ENCODE measurements around the gene TOP3B. TPM values are rescaled to one million over a fixed set of nuclear protein-coding genes. Genes with fewer than 3 reads are reported as not detected.

TOP3B gene
- total RNA-seq, 1 experiment from 2014 or later = 29.1 TPM

DNA sequence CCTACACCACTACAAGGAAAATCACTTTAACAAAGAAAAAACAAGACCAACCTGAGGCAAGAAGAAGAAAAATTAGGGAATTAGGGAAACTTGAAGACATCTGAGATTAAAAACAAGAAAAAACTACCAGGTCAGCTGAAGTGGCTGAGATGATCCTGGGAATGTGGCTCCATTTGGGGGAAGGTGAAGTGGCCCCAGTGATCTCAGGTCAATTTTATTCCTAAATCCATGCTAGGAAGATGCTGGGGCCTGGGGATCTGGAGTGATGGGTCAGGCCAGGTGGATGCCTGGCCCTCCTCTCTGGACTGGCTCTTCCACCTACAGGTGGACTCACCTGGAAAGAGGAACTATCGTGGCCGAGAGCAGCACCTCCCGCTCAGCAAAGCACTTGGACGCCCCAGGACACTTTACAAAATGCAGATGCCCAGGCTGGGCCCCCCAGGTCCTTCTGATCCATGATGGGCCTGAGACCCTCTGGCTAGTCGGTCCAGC lies 6.7 kb downstream of the TOP3B start:
- TF ChIP-seq SIN3A (IDR thresholded peaks at IDR 0.05; ENCODE audit: borderline replicate concordance, insufficient read depth, low read depth, low read length) (no peak), POLR2AphosphoS5 (IDR thresholded peaks at IDR 0.05; ENCODE audit: low read depth, low read length) (no peak), TCF7L2 (IDR thresholded peaks at IDR 0.05; ENCODE audit: low read depth, low read length) (no peak)
- TF ChIP-seq, protein P1, sequence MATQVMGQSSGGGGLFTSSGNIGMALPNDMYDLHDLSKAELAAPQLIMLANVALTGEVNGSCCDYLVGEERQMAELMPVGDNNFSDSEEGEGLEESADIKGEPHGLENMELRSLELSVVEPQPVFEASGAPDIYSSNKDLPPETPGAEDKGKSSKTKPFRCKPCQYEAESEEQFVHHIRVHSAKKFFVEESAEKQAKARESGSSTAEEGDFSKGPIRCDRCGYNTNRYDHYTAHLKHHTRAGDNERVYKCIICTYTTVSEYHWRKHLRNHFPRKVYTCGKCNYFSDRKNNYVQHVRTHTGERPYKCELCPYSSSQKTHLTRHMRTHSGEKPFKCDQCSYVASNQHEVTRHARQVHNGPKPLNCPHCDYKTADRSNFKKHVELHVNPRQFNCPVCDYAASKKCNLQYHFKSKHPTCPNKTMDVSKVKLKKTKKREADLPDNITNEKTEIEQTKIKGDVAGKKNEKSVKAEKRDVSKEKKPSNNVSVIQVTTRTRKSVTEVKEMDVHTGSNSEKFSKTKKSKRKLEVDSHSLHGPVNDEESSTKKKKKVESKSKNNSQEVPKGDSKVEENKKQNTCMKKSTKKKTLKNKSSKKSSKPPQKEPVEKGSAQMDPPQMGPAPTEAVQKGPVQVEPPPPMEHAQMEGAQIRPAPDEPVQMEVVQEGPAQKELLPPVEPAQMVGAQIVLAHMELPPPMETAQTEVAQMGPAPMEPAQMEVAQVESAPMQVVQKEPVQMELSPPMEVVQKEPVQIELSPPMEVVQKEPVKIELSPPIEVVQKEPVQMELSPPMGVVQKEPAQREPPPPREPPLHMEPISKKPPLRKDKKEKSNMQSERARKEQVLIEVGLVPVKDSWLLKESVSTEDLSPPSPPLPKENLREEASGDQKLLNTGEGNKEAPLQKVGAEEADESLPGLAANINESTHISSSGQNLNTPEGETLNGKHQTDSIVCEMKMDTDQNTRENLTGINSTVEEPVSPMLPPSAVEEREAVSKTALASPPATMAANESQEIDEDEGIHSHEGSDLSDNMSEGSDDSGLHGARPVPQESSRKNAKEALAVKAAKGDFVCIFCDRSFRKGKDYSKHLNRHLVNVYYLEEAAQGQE (IDR thresholded peaks at IDR 0.05; ENCODE audit: insufficient read depth in 1 of 2, low read depth in 2 of 2, low read length in 1 of 2) = no peak
- TF ChIP-seq, protein P2, sequence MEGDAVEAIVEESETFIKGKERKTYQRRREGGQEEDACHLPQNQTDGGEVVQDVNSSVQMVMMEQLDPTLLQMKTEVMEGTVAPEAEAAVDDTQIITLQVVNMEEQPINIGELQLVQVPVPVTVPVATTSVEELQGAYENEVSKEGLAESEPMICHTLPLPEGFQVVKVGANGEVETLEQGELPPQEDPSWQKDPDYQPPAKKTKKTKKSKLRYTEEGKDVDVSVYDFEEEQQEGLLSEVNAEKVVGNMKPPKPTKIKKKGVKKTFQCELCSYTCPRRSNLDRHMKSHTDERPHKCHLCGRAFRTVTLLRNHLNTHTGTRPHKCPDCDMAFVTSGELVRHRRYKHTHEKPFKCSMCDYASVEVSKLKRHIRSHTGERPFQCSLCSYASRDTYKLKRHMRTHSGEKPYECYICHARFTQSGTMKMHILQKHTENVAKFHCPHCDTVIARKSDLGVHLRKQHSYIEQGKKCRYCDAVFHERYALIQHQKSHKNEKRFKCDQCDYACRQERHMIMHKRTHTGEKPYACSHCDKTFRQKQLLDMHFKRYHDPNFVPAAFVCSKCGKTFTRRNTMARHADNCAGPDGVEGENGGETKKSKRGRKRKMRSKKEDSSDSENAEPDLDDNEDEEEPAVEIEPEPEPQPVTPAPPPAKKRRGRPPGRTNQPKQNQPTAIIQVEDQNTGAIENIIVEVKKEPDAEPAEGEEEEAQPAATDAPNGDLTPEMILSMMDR (IDR thresholded peaks at IDR 0.05) = no peak
- no TSS peak for BruUV-seq (replicated peaks)
- H3K27ac ChIP-seq (ENCODE audit: low read length) = no peak overlapping the region
- ATAC-seq (no peak), DNase-seq (ENCODE audit: low read depth, low spot score) (no peak)
- in situ Hi-C loops (cut with HindIII; ENCODE audit: low pct_unique_long_range_greater_than_20kb, low sequenced_read_pairs) = no loop called here
- no peaks in the 10 kb centered on the region for H3K27me3 ChIP-seq (ENCODE audit: control insufficient read depth, insufficient read depth, low read length)
- H3K9me3 ChIP-seq (ENCODE audit: control insufficient read depth, insufficient read depth, low read depth, low read length) = no peaks in the 10 kb centered on the region
- intact Hi-C loops (cut with micrococcal nuclease; ENCODE audit: unreplicated experiment) = no loop called here
- H3K4me3 ChIP-seq (ENCODE audit: low read depth in 2 of 2, low read length in 2 of 2) = no peak overlapping the region
- ChIA-PET CTCF (no interaction called here), POLR2A (no interaction called here)
- no peaks in the 10 kb centered on the region for H3K4me1 ChIP-seq (ENCODE audit: control insufficient read depth, insufficient read depth, low read length)
- no peaks in the 10 kb centered on the region for H3K36me3 ChIP-seq (ENCODE audit: control insufficient read depth, insufficient read depth, low read length)

DNA sequence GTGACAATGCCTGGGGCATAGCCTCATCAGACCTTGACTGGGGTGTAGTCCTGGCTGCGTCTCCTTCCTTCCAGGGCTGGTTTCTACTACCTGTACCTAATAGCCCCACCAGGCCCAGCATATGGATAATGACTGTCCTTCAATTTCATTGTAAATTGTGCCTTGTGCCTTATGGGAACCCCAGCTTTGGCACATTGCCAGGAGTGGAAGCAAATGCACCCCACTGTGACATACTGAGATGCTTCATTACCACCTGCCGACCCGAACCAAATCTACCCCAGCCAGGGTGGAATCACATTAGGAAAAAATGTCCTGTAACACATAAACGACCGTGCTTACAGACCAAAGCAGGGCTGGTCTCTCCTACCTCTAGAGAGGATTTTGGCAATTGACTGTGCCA lies 7.3 kb downstream of the TOP3B start:
- ATAC-seq (no peak), DNase-seq (ENCODE audit: low read depth, low spot score) (no peak)
- H3K27me3 ChIP-seq (ENCODE audit: control insufficient read depth, insufficient read depth, low read length) = no peaks in the 10 kb centered on the region
- no peaks in the 10 kb centered on the region for H3K9me3 ChIP-seq (ENCODE audit: control insufficient read depth, insufficient read depth, low read depth, low read length)
- CTCF ChIA-PET = no interaction called here
- no peak overlapping the region for H3K4me3 ChIP-seq (ENCODE audit: low read depth in 2 of 2, low read length in 2 of 2)
- no peak overlapping the region for H3K27ac ChIP-seq (ENCODE audit: low read length)
- TF ChIP-seq SIN3A (IDR thresholded peaks at IDR 0.05; ENCODE audit: borderline replicate concordance, insufficient read depth, low read depth, low read length) = no peak
- TF ChIP-seq, protein P2 (IDR thresholded peaks at IDR 0.05) = no peak
- TF ChIP-seq POLR2AphosphoS5 (IDR thresholded peaks at IDR 0.05; ENCODE audit: low read depth, low read length) = no peak
- no peak for TF ChIP-seq TCF7L2 (IDR thresholded peaks at IDR 0.05; ENCODE audit: low read depth, low read length)
- TF ChIP-seq, protein P1 (IDR thresholded peaks at IDR 0.05; ENCODE audit: insufficient read depth in 1 of 2, low read depth in 2 of 2, low read length in 1 of 2) = no peak
- no peaks in the 10 kb centered on the region for H3K4me1 ChIP-seq (ENCODE audit: control insufficient read depth, insufficient read depth, low read length)
- no TSS peak for BruUV-seq (replicated peaks)
- in situ Hi-C loops (cut with HindIII; ENCODE audit: low pct_unique_long_range_greater_than_20kb, low sequenced_read_pairs) = no loop called here
- POLR2A ChIA-PET = no interaction called here
- intact Hi-C loops (cut with micrococcal nuclease; ENCODE audit: unreplicated experiment) = no loop called here
- no peaks in the 10 kb centered on the region for H3K36me3 ChIP-seq (ENCODE audit: control insufficient read depth, insufficient read depth, low read length)
